Chondrocyte (in vitro differentiated cells): Measurements from ENCODE around the gene ADAM12. TPM values are rescaled to one million over a fixed set of nuclear protein-coding genes. Genes with fewer than 3 reads are reported as not detected.

ENCODE experiments used
- DNase-seq: peaks from one replicate; pipeline ENCODE4 v3.0.0; 2021; ENCODE audit warnings: mixed read lengths, low spot score
- H3K27ac Mint-ChIP-seq: one replicate; pipeline ENCODE4 v1.8.0; 2021; ENCODE audit warnings: mild to moderate bottlenecking, moderate library complexity, mixed read lengths; ENCODE audit not compliant: unreplicated experiment
- H3K27me3 Mint-ChIP-seq: 2 replicates; pipeline ENCODE4 v1.8.0; 2021; ENCODE audit warnings: low read depth, mixed read lengths
- H3K36me3 Mint-ChIP-seq: 2 replicates; pipeline ENCODE4 v1.8.0; 2021; ENCODE audit warnings: low read depth, mixed read lengths
- H3K4me1 Mint-ChIP-seq: 2 replicates; pipeline ENCODE4 v1.8.0; 2021; ENCODE audit warnings: low read depth, mild to moderate bottlenecking, mixed read lengths
- H3K4me3 Mint-ChIP-seq: one replicate; pipeline ENCODE4 v1.8.0; 2021; ENCODE audit warnings: mild to moderate bottlenecking, moderate library complexity, mixed read lengths; ENCODE audit not compliant: unreplicated experiment
- H3K9me3 Mint-ChIP-seq: 2 replicates; pipeline ENCODE4 v1.8.0; 2021; ENCODE audit warnings: low read depth, mixed read lengths
- CTCF ChIP-seq: fragments of 200-600 bp; sonication (generic); IDR thresholded peaks from 2 replicates; pipeline ENCODE4 v1.5.0; 2021; ENCODE audit warnings: antibody characterized with exemption, mild to moderate bottlenecking, moderate library complexity
- total RNA-seq: library from RNA; stranded (reverse); gene quantifications from 3 replicates; pipeline ENCODE4 v1.2.1, GENCODE V29; 2021

ADAM12 gene
- total RNA-seq, 1 donor from 2014 or later = 175 TPM

DNA sequence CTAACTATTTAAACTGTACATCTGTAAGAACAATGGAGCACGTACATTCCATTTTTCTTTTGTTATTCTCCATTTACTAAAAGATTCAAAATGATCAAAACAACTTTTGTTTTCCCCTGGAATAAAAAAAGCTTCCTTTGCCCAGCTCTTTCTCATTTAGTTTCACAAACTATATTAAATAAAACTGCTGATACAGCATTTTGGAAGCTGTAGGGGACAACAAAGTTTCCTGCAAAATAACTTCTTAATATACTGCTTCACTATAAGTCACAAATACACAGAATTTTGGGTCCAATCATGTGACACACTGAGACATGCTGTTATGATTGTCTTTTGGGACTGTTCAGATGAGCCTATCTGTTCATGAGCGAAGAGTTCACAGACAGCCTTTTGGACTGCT lies 222.4 kb downstream of the ADAM12 start:
- Mint-ChIP-seq H3K9me3 (peaks cover 7% of the 10 kb centered on the region), H3K27me3 (no peaks in the 10 kb centered on the region), H3K4me1 (peaks cover 17% of the 10 kb centered on the region), H3K36me3 (peaks cover 9% of the 10 kb centered on the region), H3K4me3 (no peak overlapping the region), H3K27ac (no peak overlapping the region)
- DNase-seq = no peak
- TF ChIP-seq CTCF = no peak

GRCh38 chr10:126163506-126163905 lies 224.8 kb downstream of the ADAM12 start:
- H3K4me3 Mint-ChIP-seq = no peak overlapping the region
- peaks cover 7% of the 10 kb centered on the region for H3K9me3 Mint-ChIP-seq
- no peak for TF ChIP-seq CTCF
- no peak overlapping the region for H3K27ac Mint-ChIP-seq
- DNase-seq = no peak
- peaks cover 3% of the 10 kb centered on the region for H3K4me1 Mint-ChIP-seq
- peaks cover 9% of the 10 kb centered on the region for H3K36me3 Mint-ChIP-seq
- no peaks in the 10 kb centered on the region for H3K27me3 Mint-ChIP-seq

DNA sequence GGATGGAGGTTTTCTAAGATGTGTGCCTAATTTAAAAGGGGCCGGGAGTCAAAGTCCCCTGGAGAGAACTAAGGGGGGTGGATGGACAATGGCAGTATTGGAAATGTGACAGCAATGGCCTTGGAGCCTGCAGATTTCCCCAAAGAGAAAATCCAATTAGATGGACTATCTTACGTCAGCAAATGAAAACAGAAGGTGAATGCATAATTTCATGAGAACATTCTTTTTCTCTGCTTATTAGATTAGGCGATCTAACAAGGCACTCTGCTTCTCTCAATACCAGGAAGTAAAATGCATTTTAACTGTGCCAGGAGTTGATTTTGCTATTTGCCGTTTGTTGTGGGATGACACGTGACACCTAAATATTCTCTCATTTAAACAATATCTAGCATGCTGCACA lies 226.6 kb downstream of the ADAM12 start:
- TF ChIP-seq CTCF = no peak
- Mint-ChIP-seq H3K36me3 (peaks cover 9% of the 10 kb centered on the region), H3K9me3 (peaks cover 7% of the 10 kb centered on the region), H3K4me1 (peaks cover 8% of the 10 kb centered on the region), H3K27ac (no peak overlapping the region), H3K4me3 (no peak overlapping the region), H3K27me3 (no peaks in the 10 kb centered on the region)
- DNase-seq = no peak

DNA sequence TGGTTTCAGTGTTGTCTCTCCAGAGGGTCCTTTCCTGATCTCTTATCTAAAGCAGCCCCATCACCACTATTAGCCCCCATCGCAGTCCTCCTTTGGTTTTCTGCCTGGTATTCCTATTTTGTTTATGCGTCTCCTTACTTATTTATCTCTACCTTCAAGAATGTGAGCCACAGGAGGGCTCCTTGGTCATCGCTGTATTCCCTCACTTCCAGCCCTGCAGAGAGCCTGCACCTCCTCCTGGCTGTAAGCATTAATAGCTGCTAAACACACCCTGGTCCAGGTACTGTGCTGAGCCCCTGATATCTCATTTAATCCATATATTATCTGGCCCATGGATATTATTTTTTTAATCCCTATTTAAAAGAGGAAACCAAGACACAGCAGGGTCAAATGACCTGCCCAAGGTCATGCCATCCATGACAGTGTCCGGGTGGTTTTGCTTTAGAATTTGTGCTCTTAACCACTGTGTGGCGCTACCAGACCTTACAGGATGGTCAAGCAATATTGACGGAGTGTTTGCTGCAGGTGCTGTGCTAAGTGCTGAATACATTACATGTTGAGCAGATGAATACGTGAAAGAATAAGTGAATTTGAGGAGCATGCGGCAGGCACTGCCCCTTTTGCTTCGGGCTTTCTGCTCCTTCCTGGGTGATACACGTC lies 227.2 kb downstream of the ADAM12 start:
- Mint-ChIP-seq H3K27me3 (no peaks in the 10 kb centered on the region), H3K4me3 (no peak overlapping the region), H3K4me1 (peaks cover 14% of the 10 kb centered on the region), H3K9me3 (peaks cover 7% of the 10 kb centered on the region), H3K36me3 (peaks cover 9% of the 10 kb centered on the region), H3K27ac (no peak overlapping the region)
- DNase-seq = no peak
- peak; percentile 80 for TF ChIP-seq CTCF

DNA sequence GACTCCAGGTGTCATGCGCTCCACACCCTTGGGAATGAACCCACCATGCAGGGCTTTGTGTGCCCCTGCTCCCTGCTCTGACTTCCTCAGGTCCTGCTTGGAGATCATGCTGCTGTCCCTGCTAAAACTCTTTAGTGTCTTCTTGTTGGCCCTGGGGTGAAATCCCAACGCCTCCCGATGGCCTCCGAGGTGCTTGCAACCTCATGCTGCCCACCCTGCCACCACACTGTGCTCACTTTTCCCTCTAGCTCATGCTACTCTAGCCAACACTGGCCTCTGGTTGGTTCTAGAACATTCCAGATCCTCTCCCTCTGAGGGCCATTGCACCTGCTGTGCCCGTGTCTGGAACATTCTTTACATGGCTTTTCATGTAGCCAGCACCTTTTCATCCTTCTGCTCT lies 227.7 kb downstream of the ADAM12 start:
- Mint-ChIP-seq H3K27ac (no peak overlapping the region), H3K27me3 (no peaks in the 10 kb centered on the region), H3K36me3 (peaks cover 9% of the 10 kb centered on the region), H3K4me3 (no peak overlapping the region), H3K4me1 (peaks cover 17% of the 10 kb centered on the region), H3K9me3 (peaks cover 7% of the 10 kb centered on the region)
- DNase-seq = no peak
- TF ChIP-seq CTCF = no peak
